HG02588 (cell line): ENCODE measurements around the gene OR4M1.
"Not testable (repeated sequence)": the region's sequence is repeated elsewhere in the genome, so short reads cannot be mapped to it uniquely, and the experiment has no call there.

Experiments used
- ATAC-seq: cut with Tn5 transposase; IDR thresholded peaks from one replicate; pipeline ENCODE4 v1.9.1; 2021; ENCODE audit warnings: mild to moderate bottlenecking, moderate library complexity; ENCODE audit not compliant: unreplicated experiment

OR4M1 gene

DNA sequence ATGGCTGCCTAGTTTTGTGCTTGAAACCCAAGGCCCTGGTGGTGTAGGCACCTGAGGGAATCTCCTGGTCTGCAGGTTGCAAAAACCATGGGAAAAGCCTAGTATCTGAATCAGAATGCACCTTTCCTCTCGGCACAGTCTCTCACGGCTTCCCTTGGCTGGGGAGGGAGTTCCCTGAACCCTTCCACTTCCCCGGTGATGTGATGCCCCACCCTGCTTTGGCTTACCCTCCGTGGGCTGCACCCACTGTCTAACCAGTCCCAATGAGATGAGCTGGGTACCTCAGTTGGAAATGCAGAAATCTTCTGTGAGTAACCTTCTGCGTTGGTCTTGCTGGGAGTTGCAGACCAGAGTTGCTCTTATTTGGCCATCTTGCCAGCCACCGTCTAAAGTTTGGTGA is 47.7 kb downstream of the OR4M1 start:
- ATAC-seq, result not testable (repeated sequence)

DNA sequence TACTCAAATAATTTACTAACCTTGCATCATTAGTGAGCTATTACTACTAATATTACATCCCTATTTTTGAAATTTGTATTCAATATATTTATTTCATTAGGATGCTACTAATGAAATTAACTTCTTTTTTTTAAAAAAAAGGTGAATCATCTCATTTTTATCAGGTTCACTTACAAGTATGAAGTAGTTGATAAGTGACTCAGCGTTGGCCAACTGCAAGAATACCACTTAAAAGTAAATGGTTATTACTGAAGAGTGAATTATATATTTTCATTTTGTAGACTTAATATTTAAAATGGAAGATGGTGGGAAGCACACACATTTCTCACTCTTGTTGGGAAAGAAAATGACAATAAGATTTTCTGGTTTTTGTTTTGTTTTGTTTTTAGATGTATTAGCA is 49.9 kb downstream of the OR4M1 start:
- no peak for ATAC-seq

DNA sequence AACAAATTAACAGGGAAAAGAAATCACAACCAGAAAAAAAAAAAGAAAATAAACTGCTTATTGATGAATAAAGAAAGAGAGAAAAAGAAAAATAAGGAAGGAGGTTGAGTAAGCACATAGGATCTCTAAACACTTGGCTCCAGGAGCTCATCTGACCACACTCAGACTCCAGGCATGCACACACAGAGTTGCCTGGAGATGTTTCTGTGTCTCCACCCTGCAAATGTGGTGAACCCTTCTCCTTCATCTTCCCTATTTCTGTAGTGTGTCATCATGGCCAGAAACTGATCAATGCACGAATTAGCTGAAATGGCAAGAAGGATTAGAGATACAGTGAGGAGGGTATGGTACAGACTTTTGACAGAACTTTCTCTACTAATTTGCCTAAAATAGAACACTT is 50.5 kb downstream of the OR4M1 start:
- no peak for ATAC-seq

DNA sequence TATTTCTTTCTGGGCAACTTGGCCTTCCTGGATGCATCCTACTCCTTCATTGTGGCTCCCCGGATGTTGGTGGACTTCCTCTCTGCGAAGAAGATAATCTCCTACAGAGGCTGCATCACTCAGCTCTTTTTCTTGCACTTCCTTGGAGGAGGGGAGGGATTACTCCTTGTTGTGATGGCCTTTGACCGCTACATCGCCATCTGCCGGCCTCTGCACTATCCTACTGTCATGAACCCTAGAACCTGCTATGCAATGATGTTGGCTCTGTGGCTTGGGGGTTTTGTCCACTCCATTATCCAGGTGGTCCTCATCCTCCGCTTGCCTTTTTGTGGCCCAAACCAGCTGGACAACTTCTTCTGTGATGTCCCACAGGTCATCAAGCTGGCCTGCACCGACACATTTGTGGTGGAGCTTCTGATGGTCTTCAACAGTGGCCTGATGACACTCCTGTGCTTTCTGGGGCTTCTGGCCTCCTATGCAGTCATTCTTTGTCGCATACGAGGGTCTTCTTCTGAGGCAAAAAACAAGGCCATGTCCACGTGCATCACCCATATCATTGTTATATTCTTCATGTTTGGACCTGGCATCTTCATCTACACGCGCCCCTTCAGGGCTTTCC is 54.4 kb downstream of the OR4M1 start:
- ATAC-seq, result not testable (repeated sequence)

DNA sequence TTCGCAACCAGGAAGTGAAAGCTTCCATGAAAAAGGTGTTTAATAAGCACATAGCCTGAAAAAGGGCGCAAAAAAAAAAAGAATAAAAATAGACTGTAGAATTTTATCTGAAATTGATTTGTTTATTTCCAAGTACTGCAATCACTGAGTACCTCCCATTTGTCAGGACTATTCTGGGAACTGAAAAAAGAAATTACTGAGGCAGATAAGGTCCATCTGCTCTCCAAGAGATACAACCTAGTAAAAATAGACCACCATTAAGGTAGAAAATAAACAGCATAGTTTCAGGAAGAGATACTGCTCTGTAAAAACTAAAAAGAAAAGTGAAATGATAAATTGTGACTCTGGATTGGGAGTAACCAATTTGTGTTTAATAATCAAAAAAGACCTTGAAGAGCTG is 55.0 kb downstream of the OR4M1 start:
- no peak for ATAC-seq
